ENCODE results near the gene NFKB1.
A peak's percentile ranks its signal among the peaks of the same experiment; 100 is the strongest.

- TF ChIP-seq CTCF (IDR thresholded peaks at IDR 0.05; ENCODE audit: insufficient read depth, low read length) = no peak
- no peak for TF ChIP-seq REST (IDR thresholded peaks at IDR 0.05; ENCODE audit: insufficient replicate concordance, low read depth)
- no peak for TF ChIP-seq POLR2AphosphoS5 (IDR thresholded peaks at IDR 0.05; ENCODE audit: low read depth)
- TF ChIP-seq SPI1 (IDR thresholded peaks at IDR 0.05; ENCODE audit: borderline replicate concordance, low read depth) = peak; percentile 37; the same call in 1 of the 2 replicates
Observed at GRCh38 chr4:102543030-102543928, 42.1 kb downstream of the NFKB1 start.
